T1000 (cell line): ENCODE results near the gene GLCCI1.
"Not testable (repeated sequence)": the region's sequence is repeated elsewhere in the genome, so short reads cannot be mapped to it uniquely, and the experiment has no call there.

ENCODE experiments used
- DNase-seq: peaks from one replicate; lab custom pipeline; 2025; ENCODE audit warnings: mixed read lengths; lab: John Stamatoyannopoulos, UW

Gene GLCCI1

GRCh38 chr7:7989616-7990440 lies 21.2 kb downstream of the GLCCI1 start:
- no peak for DNase-seq

DNA sequence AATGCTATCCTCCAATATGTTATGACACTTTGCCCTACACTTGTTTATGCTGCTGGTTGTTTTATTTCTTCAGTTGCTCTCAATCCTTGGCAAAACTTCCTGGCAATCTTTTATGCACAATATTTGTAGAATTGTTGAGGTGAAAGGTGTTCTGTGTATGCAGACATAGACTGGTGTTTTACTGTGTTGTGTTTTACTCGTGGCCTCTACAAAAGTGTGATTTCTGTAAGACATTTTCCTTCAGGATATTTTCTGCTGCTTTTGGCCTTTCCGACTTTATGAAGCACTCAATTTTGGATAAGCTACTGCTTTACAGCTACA lies 21.8 kb downstream of the GLCCI1 start:
- no peak for DNase-seq

GRCh38 chr7:7992506-7992905 lies 23.9 kb downstream of the GLCCI1 start:
- no peak for DNase-seq

DNA sequence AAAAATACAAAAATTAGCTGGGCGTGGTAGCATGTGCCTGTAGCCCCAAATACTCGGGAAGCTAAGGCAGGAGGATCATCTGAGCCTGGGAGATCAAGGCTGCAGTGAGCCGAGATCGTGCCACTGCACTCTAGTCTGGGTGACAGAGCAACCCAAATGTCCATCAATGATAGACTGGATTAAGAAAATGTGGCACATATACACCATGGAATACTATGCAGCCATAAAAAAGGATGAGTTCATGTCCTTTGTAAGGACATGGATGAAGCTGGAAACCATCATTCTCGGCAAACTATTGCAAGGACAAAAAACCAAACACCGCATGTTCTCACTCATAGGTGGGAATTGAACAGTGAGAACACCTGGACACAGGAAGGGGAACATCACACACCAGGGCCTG lies 26.8 kb downstream of the GLCCI1 start:
- DNase-seq, result not testable (repeated sequence)

DNA sequence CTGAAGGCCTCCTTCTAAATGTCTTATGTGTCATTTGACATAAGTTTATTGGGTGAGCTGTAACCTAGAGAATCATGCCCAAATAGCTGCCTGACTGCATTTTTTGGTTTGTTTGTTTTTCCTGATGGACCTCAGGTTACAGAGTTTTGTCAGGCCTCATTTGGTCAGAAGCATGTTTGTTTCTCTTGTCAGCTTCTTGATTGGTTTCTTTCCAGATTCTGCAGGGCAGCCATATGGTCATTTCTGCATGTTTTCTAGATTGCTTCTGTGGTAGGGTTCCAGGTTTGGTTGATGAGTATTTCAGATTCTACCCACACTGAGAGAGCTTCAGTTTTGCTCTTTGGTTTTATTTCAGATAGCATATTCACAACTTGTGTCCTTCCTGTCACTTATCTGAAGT lies 28.0 kb downstream of the GLCCI1 start:
- no peak for DNase-seq

DNA sequence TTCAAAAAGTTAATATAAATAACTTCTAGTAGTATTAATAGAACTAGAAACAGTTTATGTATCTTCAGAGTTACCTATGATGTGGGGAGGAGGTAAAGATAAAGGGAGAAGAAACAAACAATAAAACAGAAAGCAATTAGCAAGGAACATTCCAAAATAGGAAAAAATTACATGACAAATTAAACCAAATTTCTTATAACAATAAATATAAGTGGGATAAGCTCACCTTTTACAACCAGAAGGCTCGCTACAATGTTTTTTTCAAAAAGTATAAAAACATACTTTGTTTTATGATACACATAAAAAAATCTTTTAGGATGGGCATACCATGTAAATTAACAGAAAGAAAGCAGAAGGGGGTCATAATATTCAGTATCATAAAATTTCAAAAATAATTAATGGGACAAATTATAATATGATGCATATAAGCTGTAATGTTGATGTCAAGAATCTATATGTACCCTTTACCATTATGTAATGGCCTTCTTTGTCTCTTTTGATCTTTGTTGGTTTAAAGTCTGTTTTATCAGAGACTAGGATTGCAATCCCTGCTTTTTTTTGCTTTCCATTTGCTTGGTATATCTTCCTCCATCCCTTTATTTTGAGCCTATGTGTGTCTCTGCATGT lies 31.8 kb downstream of the GLCCI1 start:
- no peak for DNase-seq

DNA sequence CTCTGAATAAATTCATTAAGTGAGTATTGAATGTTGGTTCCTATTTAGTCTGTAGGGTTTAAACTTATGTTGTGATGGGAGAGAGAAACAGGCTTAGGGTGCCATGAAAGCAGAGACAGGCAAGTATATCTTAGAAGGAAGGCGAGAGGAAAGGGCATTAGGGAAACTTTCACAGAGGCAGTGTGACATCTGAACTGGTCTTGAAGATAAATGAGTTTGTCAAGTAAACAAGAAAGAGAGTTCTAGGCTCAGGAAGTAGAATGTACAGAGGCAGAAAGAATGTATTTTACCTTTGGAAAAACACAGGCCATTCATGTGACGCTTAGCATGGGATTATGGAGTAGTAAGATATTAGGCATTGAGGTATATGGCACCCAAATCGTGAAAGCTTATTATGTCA lies 34.5 kb downstream of the GLCCI1 start:
- no peak for DNase-seq

DNA sequence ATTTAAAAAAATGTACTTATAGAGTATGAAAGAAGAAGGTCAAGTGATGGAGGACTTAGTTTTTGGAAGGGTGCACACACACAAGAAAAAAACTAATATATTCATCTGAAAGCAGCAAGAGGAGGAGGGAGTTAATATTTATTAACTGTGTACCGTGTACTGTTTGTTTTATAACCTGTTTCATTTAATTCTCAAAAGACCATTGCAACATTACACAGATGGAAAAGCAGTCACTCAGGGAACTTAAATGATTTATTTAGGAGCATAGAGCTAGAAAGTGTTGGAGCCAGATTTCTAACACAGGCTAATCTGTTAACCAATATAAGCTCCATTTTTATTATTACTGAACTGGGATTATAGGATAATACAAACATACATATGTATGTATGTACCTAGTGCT lies 36.7 kb downstream of the GLCCI1 start:
- no peak for DNase-seq

DNA sequence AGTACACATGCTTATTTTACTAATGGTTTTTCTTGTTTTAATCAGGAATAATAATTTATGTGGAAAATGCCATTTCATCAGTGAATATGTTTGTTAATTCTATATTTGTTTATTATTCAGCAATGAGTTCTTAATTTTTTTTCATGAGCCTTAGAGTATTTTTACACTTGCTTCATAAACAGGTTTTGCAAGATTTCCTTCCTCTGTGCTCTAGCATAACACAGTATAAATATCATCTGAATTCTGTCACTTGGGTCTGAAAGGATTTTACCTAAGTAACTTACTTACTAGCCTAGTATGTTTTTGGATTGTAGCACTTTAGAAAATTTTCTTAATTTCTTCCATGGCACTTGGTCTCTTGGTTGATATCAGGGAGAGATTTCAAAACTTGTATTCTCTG lies 45.8 kb downstream of the GLCCI1 start:
- no peak for DNase-seq

- DNase-seq, result no peak
Measured at GRCh38 chr7:8015100-8015745, 46.6 kb downstream of the GLCCI1 start.

- no peak for DNase-seq
Measured at GRCh38 chr7:8015746-8016120, 47.1 kb downstream of the GLCCI1 start.

DNA sequence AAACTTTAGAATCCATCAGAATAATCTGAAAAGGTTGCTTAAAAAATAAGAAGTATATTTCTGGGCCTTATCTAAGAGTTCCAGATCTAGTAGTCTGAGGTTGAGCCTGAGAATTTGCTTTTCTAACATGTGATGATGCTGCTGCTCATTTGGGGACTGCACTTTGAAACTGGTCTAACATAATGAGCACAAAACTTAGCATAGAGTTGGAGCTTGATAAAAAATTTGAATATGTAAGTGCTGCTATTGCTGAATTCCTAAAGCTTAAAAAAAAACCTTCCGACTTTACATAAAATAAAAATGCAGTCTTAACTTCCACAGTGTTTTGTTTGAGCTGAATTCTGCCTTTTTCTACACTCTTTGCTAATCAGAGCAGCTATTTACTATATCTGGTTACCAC lies 48.8 kb downstream of the GLCCI1 start:
- DNase-seq, result no peak

GRCh38 chr7:8018961-8019360 lies 50.4 kb downstream of the GLCCI1 start:
- no peak for DNase-seq

- no peak for DNase-seq
Measured at GRCh38 chr7:8022628-8023027, 54.0 kb downstream of the GLCCI1 start.

DNA sequence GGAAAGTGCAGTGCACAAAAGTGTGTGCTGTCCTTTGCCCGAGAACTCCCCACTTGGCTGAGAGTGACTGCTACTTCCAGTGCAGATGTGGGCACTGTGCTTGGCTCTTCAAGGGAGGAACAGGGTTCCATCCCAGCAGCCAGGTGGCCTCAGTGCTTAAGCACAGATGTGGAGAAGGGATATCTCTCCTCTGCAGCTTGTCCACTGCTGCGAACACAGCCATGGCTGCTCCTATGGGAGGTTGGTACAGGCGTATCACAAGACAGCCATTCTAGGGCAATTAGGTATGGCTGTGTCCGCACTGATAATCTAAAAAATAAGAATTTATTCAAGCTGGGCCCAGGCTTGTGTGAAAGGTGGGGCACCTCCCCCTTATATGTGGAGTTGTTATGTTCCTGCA lies 66.6 kb downstream of the GLCCI1 start:
- no peak for DNase-seq

DNA sequence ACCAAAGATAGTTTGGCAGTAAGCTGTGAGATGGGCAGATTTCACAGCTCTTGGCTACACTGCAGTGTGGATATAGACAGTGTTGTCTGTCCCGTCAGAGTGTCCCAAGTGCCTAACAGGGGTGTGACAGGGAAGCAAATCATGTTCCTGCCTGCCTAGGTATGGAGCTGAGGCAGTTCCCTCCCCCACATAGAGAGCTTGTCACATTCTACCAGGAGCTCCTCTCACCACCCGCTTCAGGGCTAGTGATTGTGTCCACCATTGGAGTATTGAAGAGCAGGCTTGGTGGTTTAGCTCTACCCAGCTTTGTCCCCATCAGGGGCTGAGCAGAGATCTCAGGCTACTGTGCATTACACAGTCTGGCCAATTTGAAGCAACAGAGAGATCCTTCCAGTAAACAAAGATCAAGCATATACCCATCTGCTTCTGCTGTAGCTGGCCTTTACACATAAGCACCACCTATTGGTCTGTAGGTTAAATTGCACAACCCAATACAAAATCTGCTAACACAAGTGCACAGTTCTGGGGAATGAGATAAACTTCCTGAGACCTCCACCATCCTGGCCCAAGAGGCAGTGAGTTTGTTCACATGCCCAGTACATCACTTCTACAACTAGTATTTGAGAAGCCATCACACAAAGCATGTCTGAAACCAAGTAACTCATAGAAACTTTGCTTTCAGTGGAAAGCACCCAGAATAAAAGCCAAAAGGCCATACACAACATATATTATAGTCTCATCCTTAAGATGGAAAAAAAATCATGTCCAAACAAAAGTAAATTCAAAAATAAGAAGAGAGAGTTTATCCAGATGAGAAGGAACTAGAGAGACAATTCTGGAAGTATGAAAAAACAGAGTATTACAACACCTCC lies 67.3 kb downstream of the GLCCI1 start:
- DNase-seq, result no peak

DNA sequence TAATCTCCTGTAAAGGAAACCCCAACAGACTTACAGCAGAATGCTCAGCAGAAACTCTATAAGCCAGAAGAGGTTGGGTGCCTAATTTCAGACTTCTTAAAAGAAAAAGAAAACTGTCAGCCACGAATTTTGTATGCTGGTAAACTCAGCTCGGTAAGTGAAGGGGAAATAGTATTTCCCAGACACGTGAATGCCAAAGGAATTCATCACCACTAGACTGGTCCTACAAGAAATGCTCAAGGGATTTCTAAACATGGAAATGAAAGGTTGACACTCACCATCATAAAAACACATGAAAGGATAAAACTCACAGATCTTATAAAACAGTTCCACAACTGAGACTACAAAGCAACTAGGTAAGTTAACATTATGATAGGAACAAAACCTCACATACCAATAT lies 68.6 kb downstream of the GLCCI1 start:
- no peak for DNase-seq

GRCh38 chr7:8040768-8041369 lies 72.3 kb downstream of the GLCCI1 start:
- DNase-seq, result no peak

DNA sequence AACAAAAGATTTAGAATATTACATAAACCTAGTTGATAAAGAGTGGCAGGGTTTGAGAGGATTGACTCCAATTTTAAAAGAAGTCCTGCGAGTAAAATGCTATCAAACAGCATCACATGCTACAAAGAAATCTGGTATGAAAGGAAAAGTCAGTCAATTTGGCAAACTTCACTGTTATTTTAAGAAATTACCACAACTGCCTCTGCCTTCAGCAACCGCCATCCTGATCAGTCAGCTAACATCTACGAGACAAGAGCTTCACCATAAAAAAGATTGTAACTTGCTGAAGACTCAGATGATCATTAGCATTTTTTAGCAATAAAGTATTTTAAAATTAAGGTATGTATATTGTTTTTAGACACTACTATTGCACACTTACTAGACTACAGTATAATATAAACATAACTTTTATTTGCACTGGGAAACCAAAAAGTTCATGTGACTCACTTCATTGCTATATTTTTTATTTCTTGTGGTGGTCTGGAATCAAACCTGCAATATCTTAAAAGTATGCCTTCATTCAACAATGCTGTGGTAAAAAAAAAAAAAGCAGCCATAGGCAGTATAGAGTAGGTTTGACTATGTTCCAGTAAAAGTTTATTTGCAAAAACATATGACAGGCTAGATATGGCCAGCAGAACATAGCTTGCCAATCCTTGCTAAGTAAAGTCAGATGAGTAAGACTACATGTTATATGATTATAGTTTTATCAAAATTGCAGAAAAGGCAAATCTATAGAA lies 74.4 kb downstream of the GLCCI1 start:
- DNase-seq, result no peak

GRCh38 chr7:8044761-8045430 lies 76.3 kb downstream of the GLCCI1 start:
- DNase-seq, result no peak

- DNase-seq, result not testable (repeated sequence)
Measured at GRCh38 chr7:8048067-8048466, 79.5 kb downstream of the GLCCI1 start.
